IgD-negative memory B cell (primary cell): ENCODE data around the gene FLNB. TPM values are rescaled to one million over a fixed set of nuclear protein-coding genes. Genes with fewer than 3 reads are reported as not detected.
"Not testable (repeated sequence)": the region's sequence is repeated elsewhere in the genome, so short reads cannot be mapped to it uniquely, and the experiment has no call there.

Experiments
- H3K27ac Mint-ChIP-seq, 3 donors: one replicate each; pipeline ENCODE4 v1.8.0; 2020 to 2022; ENCODE audit warnings: mild to moderate bottlenecking in 3 of 3, mixed read lengths in 3 of 3, moderate library complexity in 1 of 3
- H3K27me3 Mint-ChIP-seq: one replicate; pipeline ENCODE4 v1.8.0; 2021; ENCODE audit warnings: mixed read lengths
- H3K36me3 Mint-ChIP-seq: one replicate; pipeline ENCODE4 v1.8.0; 2020; ENCODE audit warnings: mild to moderate bottlenecking, mixed read lengths
- H3K4me1 Mint-ChIP-seq, 3 donors: one replicate each; pipeline ENCODE4 v1.8.0; 2020 to 2022; ENCODE audit warnings: mixed read lengths in 3 of 3, mild to moderate bottlenecking in 1 of 3
- H3K4me3 Mint-ChIP-seq, 4 donors: one replicate each; pipeline ENCODE4 v1.8.0; 2020 to 2022; ENCODE audit warnings: mild to moderate bottlenecking in 4 of 4, mixed read lengths in 4 of 4, moderate library complexity in 3 of 4
- H3K9me3 Mint-ChIP-seq, 3 donors: one replicate each; pipeline ENCODE4 v1.8.0; 2020 to 2021; ENCODE audit warnings: mixed read lengths in 3 of 3, mild to moderate bottlenecking in 1 of 3
- polyA plus RNA-seq: library from polyadenylated mRNA; unstranded; fragments of 300-500 nt; fragmentation: Illumina TruSeq; gene quantifications from one replicate; pipeline ENCODE4 v1.2.3, GENCODE V29; 2021

Gene FLNB
- polyA plus RNA-seq, 1 donor from 2014 or later = 19.7 TPM

- H3K9me3 Mint-ChIP-seq = no peaks in the 10 kb centered on the region
- no peaks in the 10 kb centered on the region for H3K27me3 Mint-ChIP-seq
- H3K36me3 Mint-ChIP-seq = peaks cover 5% of the 10 kb centered on the region
- H3K4me1 Mint-ChIP-seq = peaks cover 29 to 44% (median 41%) of the 10 kb centered on the region in 3 donors
- peak overlapping the region in 1 of 4 donors; percentile 41 for H3K4me3 Mint-ChIP-seq
- H3K27ac Mint-ChIP-seq = peak overlapping the region in 1 of 3 donors; percentile 17
Measured at GRCh38 chr3:58041826-58042324, 33.7 kb downstream of the FLNB start.

- H3K27me3 Mint-ChIP-seq = no peaks in the 10 kb centered on the region
- H3K4me3 Mint-ChIP-seq = peak overlapping the region in 1 of 4 donors; percentile 33
- H3K9me3 Mint-ChIP-seq = no peaks in the 10 kb centered on the region
- peaks cover 26 to 41% (median 40%) of the 10 kb centered on the region in 3 donors for H3K4me1 Mint-ChIP-seq
- H3K27ac Mint-ChIP-seq = peak overlapping the region in 1 of 3 donors; percentile 16
- H3K36me3 Mint-ChIP-seq = peaks cover 5% of the 10 kb centered on the region
Measured at GRCh38 chr3:58042947-58043707, 34.9 kb downstream of the FLNB start.

- Mint-ChIP-seq H3K36me3 (peaks cover 5% of the 10 kb centered on the region), H3K27ac (peak overlapping the region in 1 of 3 donors; percentile 16), H3K4me1 (peaks cover 25 to 46% (median 44%) of the 10 kb centered on the region in 3 donors), H3K9me3 (no peaks in the 10 kb centered on the region), H3K27me3 (no peaks in the 10 kb centered on the region), H3K4me3 (no peak overlapping the region)
Measured at GRCh38 chr3:58043933-58044332, 35.7 kb downstream of the FLNB start.

GRCh38 chr3:58044691-58045483 is 36.7 kb downstream of the FLNB start:
- H3K4me3 Mint-ChIP-seq = no peak overlapping the region

GRCh38 chr3:58047826-58048225 is 39.6 kb downstream of the FLNB start:
- no peak overlapping the region for H3K4me3 Mint-ChIP-seq
- H3K27ac Mint-ChIP-seq = no peak overlapping the region
- H3K4me1 Mint-ChIP-seq = peaks cover 10 to 28% (median 20%) of the 10 kb centered on the region in 3 donors
- H3K36me3 Mint-ChIP-seq = peaks cover 5% of the 10 kb centered on the region
- no peaks in the 10 kb centered on the region for H3K9me3 Mint-ChIP-seq
- no peaks in the 10 kb centered on the region for H3K27me3 Mint-ChIP-seq

More at GRCh38 chr3:58044691-58045483, 36.7 kb downstream of the FLNB start:
- Mint-ChIP-seq H3K27ac (peak overlapping the region in 1 of 3 donors; percentile 31), H3K4me1 (peaks cover 22 to 36% (median 35%) of the 10 kb centered on the region in 3 donors), H3K27me3 (no peaks in the 10 kb centered on the region), H3K9me3 (no peaks in the 10 kb centered on the region), H3K36me3 (peaks cover 5% of the 10 kb centered on the region)

GRCh38 chr3:58048301-58048700 is 40.1 kb downstream of the FLNB start:
- no peak overlapping the region for H3K27ac Mint-ChIP-seq
- no peaks in the 10 kb centered on the region for H3K27me3 Mint-ChIP-seq
- no peak overlapping the region for H3K4me3 Mint-ChIP-seq
- H3K9me3 Mint-ChIP-seq = no peaks in the 10 kb centered on the region
- H3K36me3 Mint-ChIP-seq = peaks cover 5% of the 10 kb centered on the region
- peaks cover 10 to 28% (median 19%) of the 10 kb centered on the region in 3 donors for H3K4me1 Mint-ChIP-seq

- no peak overlapping the region for H3K27ac Mint-ChIP-seq
Measured at GRCh38 chr3:58049143-58049785, 41.0 kb downstream of the FLNB start.

GRCh38 chr3:58051196-58051595 is 43.0 kb downstream of the FLNB start:
- peak overlapping the region in 2 of 3 donors; percentile 3 to 16 for H3K27ac Mint-ChIP-seq
- H3K4me1 Mint-ChIP-seq = peaks cover 6 to 25% (median 15%) of the 10 kb centered on the region in 3 donors
- H3K36me3 Mint-ChIP-seq = peaks cover 5% of the 10 kb centered on the region
- no peaks in the 10 kb centered on the region for H3K27me3 Mint-ChIP-seq
- H3K4me3 Mint-ChIP-seq = no peak overlapping the region
- H3K9me3 Mint-ChIP-seq = peaks cover 2 to 7% (median 3%) of the 10 kb centered on the region in 3 donors

More at GRCh38 chr3:58049143-58049785, 41.0 kb downstream of the FLNB start:
- Mint-ChIP-seq H3K27me3 (no peaks in the 10 kb centered on the region), H3K36me3 (peaks cover 7% of the 10 kb centered on the region), H3K4me3 (no peak overlapping the region), H3K4me1 (peaks cover 6 to 26% (median 16%) of the 10 kb centered on the region in 3 donors), H3K9me3 (peaks cover 0 to 3% (median 0%) of the 10 kb centered on the region in 3 donors)

- Mint-ChIP-seq H3K4me1 (peaks cover 6 to 23% (median 15%) of the 10 kb centered on the region in 3 donors), H3K27ac (peak overlapping the region in 2 of 3 donors; percentile 16)
- not testable (repeated sequence) for H3K36me3 Mint-ChIP-seq, H3K9me3 Mint-ChIP-seq, H3K27me3 Mint-ChIP-seq, H3K4me3 Mint-ChIP-seq
Measured at GRCh38 chr3:58051658-58052261, 43.5 kb downstream of the FLNB start.

GRCh38 chr3:58052373-58053273 is 44.4 kb downstream of the FLNB start:
- H3K4me3 Mint-ChIP-seq = no peak overlapping the region
- H3K4me1 Mint-ChIP-seq = peaks cover 8 to 27% (median 15%) of the 10 kb centered on the region in 3 donors
- H3K27ac Mint-ChIP-seq = peak overlapping the region in 1 of 3 donors; percentile 16

GRCh38 chr3:58054652-58055051 is 46.4 kb downstream of the FLNB start:
- Mint-ChIP-seq H3K4me3 (no peak overlapping the region), H3K36me3 (peaks cover 2% of the 10 kb centered on the region), H3K27me3 (no peaks in the 10 kb centered on the region), H3K27ac (no peak overlapping the region), H3K9me3 (peaks cover 2 to 7% (median 3%) of the 10 kb centered on the region in 3 donors), H3K4me1 (peaks cover 2 to 26% (median 9%) of the 10 kb centered on the region in 3 donors)

More at GRCh38 chr3:58052373-58053273, 44.4 kb downstream of the FLNB start:
- Mint-ChIP-seq H3K36me3 (peaks cover 2% of the 10 kb centered on the region), H3K9me3 (peaks cover 2 to 7% (median 3%) of the 10 kb centered on the region in 3 donors), H3K27me3 (no peaks in the 10 kb centered on the region)

GRCh38 chr3:58055314-58055713 is 47.1 kb downstream of the FLNB start:
- Mint-ChIP-seq H3K4me3 (peak overlapping the region in 1 of 4 donors; percentile 43), H3K9me3 (peaks cover 2 to 7% (median 3%) of the 10 kb centered on the region in 3 donors), H3K4me1 (peaks cover 2 to 28% (median 9%) of the 10 kb centered on the region in 3 donors), H3K27ac (no peak overlapping the region), H3K27me3 (no peaks in the 10 kb centered on the region), H3K36me3 (peaks cover 2% of the 10 kb centered on the region)

GRCh38 chr3:58055891-58056290 is 47.7 kb downstream of the FLNB start:
- not testable (repeated sequence) for H3K27ac Mint-ChIP-seq, H3K27me3 Mint-ChIP-seq, H3K36me3 Mint-ChIP-seq, H3K4me3 Mint-ChIP-seq, H3K9me3 Mint-ChIP-seq
- peaks cover 2 to 28% (median 9%) of the 10 kb centered on the region in 3 donors for H3K4me1 Mint-ChIP-seq
